Mononuclear cell (primary cell): ENCODE measurements around the gene FNDC10. TPM values are rescaled to one million over a fixed set of nuclear protein-coding genes. Genes with fewer than 3 reads are reported as not detected.

ENCODE experiments used
- total RNA-seq: library from RNA; depleted of rRNA; stranded (reverse); fragments of >200 nt; gene quantifications from one replicate; pipeline ENCODE4 v1.2.3, GENCODE V29; 2012

Gene FNDC10
- total RNA-seq, 1 donor = 1.2 TPM

Other genes starting within 250 kb of the FNDC10 start
- 1.6 TPM for gene MXRA8, start 241.6 kb downstream of the FNDC10 start, total RNA-seq
- gene AURKAIP1, start 224.9 kb downstream of the FNDC10 start, total RNA-seq = 27.8 TPM
- 127 TPM for gene CCNL2, start 200.8 kb downstream of the FNDC10 start, total RNA-seq
- gene MRPL20, start 192.8 kb downstream of the FNDC10 start, total RNA-seq = 39.5 TPM
- gene ANKRD65, start 178.9 kb downstream of the FNDC10 start, total RNA-seq = not detected
- gene VWA1, start 164.4 kb downstream of the FNDC10 start, total RNA-seq = 0.10 TPM
- gene ATAD3C, start 150.4 kb downstream of the FNDC10 start, total RNA-seq = 0.63 TPM
- 11.5 TPM for gene ATAD3B, start 128.4 kb downstream of the FNDC10 start, total RNA-seq
- gene ATAD3A, start 88.0 kb downstream of the FNDC10 start, total RNA-seq = 4.9 TPM
- not detected for gene TMEM240, start 59.5 kb downstream of the FNDC10 start, total RNA-seq
- 47.9 TPM for gene SSU72, start 25.3 kb downstream of the FNDC10 start, total RNA-seq
- gene MIB2, start 15.4 kb upstream of the FNDC10 start, total RNA-seq = 23.1 TPM
- gene MMP23B, start 32.0 kb upstream of the FNDC10 start, total RNA-seq = 1.3 TPM
- gene CDK11B, start 58.9 kb upstream of the FNDC10 start, total RNA-seq = 9.3 TPM
- 20.5 TPM for gene SLC35E2B, start 92.7 kb upstream of the FNDC10 start, total RNA-seq
- 27.9 TPM for gene CDK11A, start 124.2 kb upstream of the FNDC10 start, total RNA-seq
- 28.1 TPM for gene NADK, start 178.3 kb upstream of the FNDC10 start, total RNA-seq